HepG2 (cell line): Measurements from ENCODE around the gene AFF4. TPM values are rescaled to one million over a fixed set of nuclear protein-coding genes. Genes with fewer than 3 reads are reported as not detected.

Experiments used
- ATAC-seq: fragments of 200-7000 bp; cut with Tn5 transposase; 3 replicates; pipeline ENCODE4 v1.9.1; 2020; ENCODE audit warnings: mild to moderate bottlenecking, moderate library complexity
- BruUV-seq: library from RNA; stranded (reverse); fragments of 400-500 nt; replicated peaks from 2 replicates; lab custom pipeline; 2021; lab: Mats Ljungman, UMichigan
- CTCF ChIA-PET: fragments of 300-600 bp; formaldehyde crosslinking; extraction: SDS; loops from one replicate; lab custom pipeline; 2021; ENCODE audit warnings: low total read pairs, inconsistent platforms, low intra/inter-chr PET ratio; lab: Yijun Ruan, JAX
- POLR2A ChIA-PET: fragments of 350-600 bp; sonication (Branson Sonifier 250); formaldehyde crosslinking; loops from one replicate; lab custom pipeline; 2020; ENCODE audit warnings: antibody characterized with exemption, inconsistent platforms; lab: Yijun Ruan, JAX
- DNase-seq: peaks from one replicate; pipeline ENCODE4 v3.0.0-alpha.2; 2015; ENCODE audit warnings: low spot score
- FAIRE-seq: peaks from 3 replicates; lab custom pipeline; 2011; peaks lifted over from hg19 to GRCh38; lab: Jason Lieb, UNC
- H2AFZ ChIP-seq: one replicate; pipeline ENCODE4 v1.6.1; 2011; ENCODE audit warnings: low read length, inconsistent platforms
- H3K27ac ChIP-seq: fragments of 300-600 bp; 3 replicates; pipeline ENCODE4 v1.8.0; 2011; ENCODE audit warnings: mixed run types, mild to moderate bottlenecking, mixed read lengths, low read length, inconsistent platforms; ENCODE audit not compliant: insufficient read depth; ENCODE audit errors: extremely low read length
- H3K27me3 ChIP-seq, 2 experiments: fragments of 200-600 bp in 1 of 2; 2 replicates in 1 of 2; 3 replicates in 1 of 2; pipeline versions ENCODE4 v1.6.0 to v1.8.0; 2011; ENCODE audit warnings: low read length in 2 of 2, mild to moderate bottlenecking in 2 of 2, moderate library complexity in 2 of 2, inconsistent platforms in 1 of 2; ENCODE audit not compliant: insufficient read depth in 2 of 2, control insufficient read depth in 1 of 2
- H3K36me3 ChIP-seq, 2 experiments: fragments of 200-600 bp in 1 of 2; replicated peaks in 1 of 2; 2 replicates in 1 of 2; 3 replicates in 1 of 2; pipeline versions ENCODE4 v1.5.1 to v1.8.0; 2011; ENCODE audit warnings: low read length in 2 of 2, inconsistent platforms in 1 of 2; ENCODE audit not compliant: insufficient read depth in 2 of 2, control insufficient read depth in 1 of 2
- H3K4me1 ChIP-seq: 2 replicates; pipeline ENCODE4 v1.5.1; 2012; ENCODE audit warnings: low read length, inconsistent platforms; ENCODE audit not compliant: insufficient read depth
- H3K4me2 ChIP-seq: 2 replicates; pipeline ENCODE4 v1.6.0; 2011; ENCODE audit warnings: low read depth, low read length, inconsistent platforms
- H3K4me3 ChIP-seq, 3 experiments: fragments of 200-600 bp in 1 of 3; sonication (generic), shearing (Covaris generic) in 1 of 3; replicated peaks in 1 of 3; 2 replicates each; pipeline ENCODE4 v1.5.1; 2011 to 2016; ENCODE audit warnings: low read length in 3 of 3, inconsistent platforms in 2 of 3, low read depth in 2 of 3, mild to moderate bottlenecking in 2 of 3, control low read depth in 1 of 3, mixed read lengths in 1 of 3; ENCODE audit not compliant: insufficient read depth in 1 of 3
- H3K79me2 ChIP-seq: one replicate; pipeline ENCODE4 v1.6.1; 2011; ENCODE audit warnings: low read length, inconsistent platforms; ENCODE audit not compliant: insufficient read depth
- H3K9ac ChIP-seq: 2 replicates; pipeline ENCODE4 v1.6.0; 2011; ENCODE audit warnings: mild to moderate bottlenecking, low read depth, low read length, inconsistent platforms; ENCODE audit not compliant: insufficient read depth
- H3K9me3 ChIP-seq: 2 replicates; pipeline ENCODE4 v1.5.1; 2012; ENCODE audit warnings: mild to moderate bottlenecking, low read length
- H4K20me1 ChIP-seq: 2 replicates; pipeline ENCODE4 v1.6.0; 2011; ENCODE audit warnings: inconsistent platforms, mild to moderate bottlenecking, low read length, moderate library complexity; ENCODE audit not compliant: insufficient read depth
- CCDC6 ChIP-seq: sonication (generic); formaldehyde crosslinking; IDR thresholded peaks from 2 replicates; pipeline ENCODE4 v1.8.1; 2022; ENCODE audit warnings: mild to moderate bottlenecking, missing genetic modification reagents, moderate library complexity
- CHD4 ChIP-seq: fragments of 200-600 bp; sonication (generic); IDR thresholded peaks from 2 replicates; pipeline ENCODE4 v1.7.0; 2017; ENCODE audit warnings: mild to moderate bottlenecking, low read length, borderline replicate concordance
- FOXJ3 ChIP-seq: sonication (generic); formaldehyde crosslinking; IDR thresholded peaks from 2 replicates; pipeline ENCODE4 v1.4.0; 2020; ENCODE audit warnings: missing genetic modification reagents, mild to moderate bottlenecking, borderline replicate concordance
- HIVEP1 ChIP-seq: sonication (generic); formaldehyde crosslinking; IDR thresholded peaks from 2 replicates; pipeline ENCODE4 v1.4.0; 2020; ENCODE audit warnings: mild to moderate bottlenecking, missing genetic modification reagents
- NFATC3 ChIP-seq: sonication (generic); formaldehyde crosslinking; IDR thresholded peaks from 2 replicates; pipeline ENCODE4 v1.5.1; 2020; ENCODE audit warnings: mild to moderate bottlenecking, missing genetic modification reagents
- NFE2L1 ChIP-seq: sonication (generic); formaldehyde crosslinking; IDR thresholded peaks from 2 replicates; pipeline ENCODE4 v1.4.0; 2020; ENCODE audit warnings: missing genetic modification reagents, mild to moderate bottlenecking, borderline replicate concordance
- PRPF4 ChIP-seq: fragments of 200-400 bp; formaldehyde crosslinking; IDR thresholded peaks from 2 replicates; pipeline ENCODE4 v1.6.1; 2016; ENCODE audit warnings: low read length, low read depth; ENCODE audit not compliant: poor library complexity, severe bottlenecking
- SIX4 ChIP-seq: sonication (generic); formaldehyde crosslinking; IDR thresholded peaks from 2 replicates; pipeline ENCODE4 v1.4.0; 2020; ENCODE audit warnings: missing genetic modification reagents
- TCF7L2 ChIP-seq: IDR thresholded peaks from 2 replicates; pipeline ENCODE4 v1.6.1; 2011; ENCODE audit warnings: mild to moderate bottlenecking, low read depth, low read length, moderate library complexity
- ZNF484 ChIP-seq: sonication (generic); formaldehyde crosslinking; IDR thresholded peaks from 2 replicates; pipeline ENCODE4 v1.5.1; 2020; ENCODE audit warnings: mild to moderate bottlenecking, low read depth, missing genetic modification reagents, borderline replicate concordance
- ZNF501 ChIP-seq: sonication (generic); formaldehyde crosslinking; IDR thresholded peaks from 2 replicates; pipeline ENCODE4 v1.5.1; 2020; ENCODE audit warnings: mild to moderate bottlenecking, moderate library complexity, missing genetic modification reagents
- ZNF598 ChIP-seq: sonication (generic); formaldehyde crosslinking; IDR thresholded peaks from 2 replicates; pipeline ENCODE4 v1.5.1; 2020; ENCODE audit warnings: mild to moderate bottlenecking, missing genetic modification reagents, borderline replicate concordance
- WGBS: methylation state at CpG from one replicate; pipeline ENCODE4 v1.1.6; 2017; ENCODE audit warnings: low lambda C conversion rate; 5-methylcytosine and 5-hydroxymethylcytosine counted together
- in situ Hi-C: cut with HindIII; loops from 2 replicates; pipeline ENCODE4 v1.10.0; 2017; ENCODE audit warnings: low pct_unique_long_range_greater_than_20kb; ENCODE audit not compliant: extremely low pct_ligation_motif_present
- intact Hi-C: fragments of 100-400 bp; cut with micrococcal nuclease; formaldehyde crosslinking; loops from one replicate; pipeline ENCODE4 v1.10.0; 2022; ENCODE audit not compliant: unreplicated experiment
- polyA plus RNA-seq, 8 experiments: library from polyadenylated mRNA; depleted of rRNA in 3 of 8; stranded (reverse) in 7 of 8; unstranded in 1 of 8; fragments of >200 nt; fragmentation: Illumina TruSeq in 4 of 8; extraction: Trizol in 4 of 8; gene quantifications; 2 replicates each; pipeline versions ENCODE4 v1.2.1 to v1.2.3, GENCODE V29; 2011 to 2016; ENCODE audit warnings: low read depth in 4 of 8, missing spikeins in 1 of 8, mixed read lengths in 1 of 8; ENCODE audit not compliant: insufficient read depth in 1 of 8
- total RNA-seq, 5 experiments: library from RNA; depleted of rRNA; stranded (reverse); fragments of >200 nt; fragmentation: Illumina TruSeq; extraction: Trizol; gene quantifications; 2 replicates each; pipeline ENCODE4 v1.2.3, GENCODE V29; 2016; ENCODE audit warnings: low read depth in 1 of 5
- TF ChIP-seq, protein P1 (sequence below): sonication (generic); formaldehyde crosslinking; IDR thresholded peaks from 2 replicates; pipeline ENCODE4 v1.5.0; 2020; ENCODE audit warnings: mild to moderate bottlenecking, missing genetic modification reagents
- TF ChIP-seq, protein P2 (sequence below): IDR thresholded peaks from 2 replicates; pipeline ENCODE4 v1.6.1; 2016; ENCODE audit warnings: low read depth, borderline replicate concordance
- TF ChIP-seq, protein P3 (sequence below): IDR thresholded peaks from 2 replicates; pipeline ENCODE4 v1.6.1; 2016
- TF ChIP-seq, protein P4 (sequence below): IDR thresholded peaks from 2 replicates; pipeline ENCODE4 v1.6.1; 2016; ENCODE audit warnings: mild to moderate bottlenecking
- TF ChIP-seq, protein P5 (sequence below): sonication (generic); formaldehyde crosslinking; IDR thresholded peaks from 2 replicates; pipeline ENCODE4 v1.8.0; 2022; ENCODE audit warnings: missing genetic modification reagents, low read depth, mild to moderate bottlenecking, borderline replicate concordance
- TF ChIP-seq, protein P6 (sequence below): sonication (generic); formaldehyde crosslinking; IDR thresholded peaks from 2 replicates; pipeline ENCODE4 v1.8.1; 2023; ENCODE audit warnings: mild to moderate bottlenecking, inconsistent platforms, moderate library complexity, missing genetic modification reagents, borderline replicate concordance

AFF4 gene
- total and polyA plus RNA-seq, 2 of the 13 experiments (the other 11 are each of a cell fraction or from before 2014, with no cell fraction given), result 22.1 to 25.5 TPM

DNA sequence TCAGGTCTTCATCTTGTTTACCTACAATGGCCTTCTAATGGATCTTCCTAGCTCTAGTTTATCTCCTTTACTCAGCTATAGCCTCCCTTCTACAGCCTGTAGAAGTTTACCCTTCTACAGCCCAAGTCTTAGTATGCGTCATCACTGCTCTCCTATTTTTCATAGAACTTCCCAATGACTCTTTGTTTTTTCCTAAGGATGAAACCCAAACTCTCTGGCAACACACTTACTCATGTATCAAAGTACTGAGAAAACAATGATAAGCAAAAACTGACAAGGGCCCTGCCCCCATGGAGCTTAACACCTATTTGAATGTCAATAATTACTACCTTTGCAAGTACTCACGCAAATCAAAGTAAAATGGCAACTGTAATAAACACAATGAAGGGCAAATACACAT, 56.3 kb downstream of the AFF4 start:
- peaks cover 10% of the 10 kb centered on the region for H4K20me1 ChIP-seq
- CTCF ChIA-PET, result no interaction called here
- no peaks in the 10 kb centered on the region for H3K9me3 ChIP-seq
- POLR2A ChIA-PET, result no interaction called here
- H3K27me3 ChIP-seq, result no peaks in the 10 kb centered on the region
- H3K27ac ChIP-seq, result no peak overlapping the region
- no peak overlapping the region for H2AFZ ChIP-seq
- in situ Hi-C loops, result no loop called here
- H3K4me1 ChIP-seq, result peaks cover 26% of the 10 kb centered on the region
- DNase-seq (no peak), ATAC-seq (no peak), FAIRE-seq (no peak)
- intact Hi-C loops, result no loop called here
- BruUV-seq, result no TSS peak
- peaks cover 24% of the 10 kb centered on the region for H3K79me2 ChIP-seq
- no peak overlapping the region for H3K4me3 ChIP-seq
- H3K36me3 ChIP-seq, result peaks cover 8 to 41% of the 10 kb centered on the region in 2 experiments
- 100% methylated on average over 2 of the region's 2 CpGs for WGBS
- H3K4me2 ChIP-seq, result no peak overlapping the region
- no peak overlapping the region for H3K9ac ChIP-seq
- TF ChIP-seq ZNF598 (CRISPR knock-in tag), result no peak
- TF ChIP-seq, protein P1, sequence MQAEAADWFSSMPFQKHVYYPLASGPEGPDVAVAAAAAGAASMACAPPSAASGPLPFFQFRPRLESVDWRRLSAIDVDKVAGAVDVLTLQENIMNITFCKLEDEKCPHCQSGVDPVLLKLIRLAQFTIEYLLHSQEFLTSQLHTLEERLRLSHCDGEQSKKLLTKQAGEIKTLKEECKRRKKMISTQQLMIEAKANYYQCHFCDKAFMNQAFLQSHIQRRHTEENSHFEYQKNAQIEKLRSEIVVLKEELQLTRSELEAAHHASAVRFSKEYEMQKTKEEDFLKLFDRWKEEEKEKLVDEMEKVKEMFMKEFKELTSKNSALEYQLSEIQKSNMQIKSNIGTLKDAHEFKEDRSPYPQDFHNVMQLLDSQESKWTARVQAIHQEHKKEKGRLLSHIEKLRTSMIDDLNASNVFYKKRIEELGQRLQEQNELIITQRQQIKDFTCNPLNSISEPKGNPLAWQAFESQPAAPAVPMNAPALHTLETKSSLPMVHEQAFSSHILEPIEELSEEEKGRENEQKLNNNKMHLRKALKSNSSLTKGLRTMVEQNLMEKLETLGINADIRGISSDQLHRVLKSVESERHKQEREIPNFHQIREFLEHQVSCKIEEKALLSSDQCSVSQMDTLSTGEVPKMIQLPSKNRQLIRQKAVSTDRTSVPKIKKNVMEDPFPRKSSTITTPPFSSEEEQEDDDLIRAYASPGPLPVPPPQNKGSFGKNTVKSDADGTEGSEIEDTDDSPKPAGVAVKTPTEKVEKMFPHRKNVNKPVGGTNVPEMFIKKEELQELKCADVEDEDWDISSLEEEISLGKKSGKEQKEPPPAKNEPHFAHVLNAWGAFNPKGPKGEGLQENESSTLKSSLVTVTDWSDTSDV, result no peak
- no peak for TF ChIP-seq NFATC3 (CRISPR knock-in tag)
- TF ChIP-seq, protein P2, sequence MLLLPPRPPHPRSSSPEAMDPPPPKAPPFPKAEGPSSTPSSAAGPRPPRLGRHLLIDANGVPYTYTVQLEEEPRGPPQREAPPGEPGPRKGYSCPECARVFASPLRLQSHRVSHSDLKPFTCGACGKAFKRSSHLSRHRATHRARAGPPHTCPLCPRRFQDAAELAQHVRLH, result no peak
- TF ChIP-seq ZNF501 (CRISPR knock-in tag), result no peak
- TF ChIP-seq, protein P3, sequence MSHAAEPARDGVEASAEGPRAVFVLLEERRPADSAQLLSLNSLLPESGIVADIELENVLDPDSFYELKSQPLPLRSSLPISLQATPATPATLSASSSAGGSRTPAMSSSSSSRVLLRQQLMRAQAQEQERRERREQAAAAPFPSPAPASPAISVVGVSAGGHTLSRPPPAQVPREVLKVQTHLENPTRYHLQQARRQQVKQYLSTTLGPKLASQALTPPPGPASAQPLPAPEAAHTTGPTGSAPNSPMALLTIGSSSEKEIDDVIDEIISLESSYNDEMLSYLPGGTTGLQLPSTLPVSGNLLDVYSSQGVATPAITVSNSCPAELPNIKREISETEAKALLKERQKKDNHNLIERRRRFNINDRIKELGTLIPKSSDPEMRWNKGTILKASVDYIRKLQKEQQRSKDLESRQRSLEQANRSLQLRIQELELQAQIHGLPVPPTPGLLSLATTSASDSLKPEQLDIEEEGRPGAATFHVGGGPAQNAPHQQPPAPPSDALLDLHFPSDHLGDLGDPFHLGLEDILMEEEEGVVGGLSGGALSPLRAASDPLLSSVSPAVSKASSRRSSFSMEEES (CRISPR knock-in tag), result no peak
- TF ChIP-seq, protein P4, sequence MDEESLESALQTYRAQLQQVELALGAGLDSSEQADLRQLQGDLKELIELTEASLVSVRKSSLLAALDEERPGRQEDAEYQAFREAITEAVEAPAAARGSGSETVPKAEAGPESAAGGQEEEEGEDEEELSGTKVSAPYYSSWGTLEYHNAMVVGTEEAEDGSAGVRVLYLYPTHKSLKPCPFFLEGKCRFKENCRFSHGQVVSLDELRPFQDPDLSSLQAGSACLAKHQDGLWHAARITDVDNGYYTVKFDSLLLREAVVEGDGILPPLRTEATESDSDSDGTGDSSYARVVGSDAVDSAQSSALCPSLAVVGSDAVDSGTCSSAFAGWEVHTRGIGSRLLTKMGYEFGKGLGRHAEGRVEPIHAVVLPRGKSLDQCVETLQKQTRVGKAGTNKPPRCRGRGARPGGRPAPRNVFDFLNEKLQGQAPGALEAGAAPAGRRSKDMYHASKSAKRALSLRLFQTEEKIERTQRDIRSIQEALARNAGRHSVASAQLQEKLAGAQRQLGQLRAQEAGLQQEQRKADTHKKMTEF (CRISPR knock-in tag), result no peak
- no peak for TF ChIP-seq NFE2L1 (CRISPR knock-in tag)
- TF ChIP-seq TCF7L2, result no peak
- no peak for TF ChIP-seq SIX4 (CRISPR knock-in tag)
- no peak for TF ChIP-seq CHD4
- no peak for TF ChIP-seq ZNF484 (CRISPR knock-in tag)
- no peak for TF ChIP-seq CCDC6 (CRISPR knock-in tag)
- TF ChIP-seq, protein P5, sequence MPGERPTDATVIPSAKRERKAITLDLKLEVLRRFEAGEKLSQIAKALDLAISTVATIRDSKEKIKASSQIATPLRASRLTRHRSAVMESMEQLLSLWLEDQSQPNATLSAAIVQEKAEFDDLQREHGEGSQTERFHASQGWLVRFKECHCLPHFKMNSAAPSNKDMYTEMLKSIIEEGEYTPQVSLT, result no peak
- TF ChIP-seq, protein P6, sequence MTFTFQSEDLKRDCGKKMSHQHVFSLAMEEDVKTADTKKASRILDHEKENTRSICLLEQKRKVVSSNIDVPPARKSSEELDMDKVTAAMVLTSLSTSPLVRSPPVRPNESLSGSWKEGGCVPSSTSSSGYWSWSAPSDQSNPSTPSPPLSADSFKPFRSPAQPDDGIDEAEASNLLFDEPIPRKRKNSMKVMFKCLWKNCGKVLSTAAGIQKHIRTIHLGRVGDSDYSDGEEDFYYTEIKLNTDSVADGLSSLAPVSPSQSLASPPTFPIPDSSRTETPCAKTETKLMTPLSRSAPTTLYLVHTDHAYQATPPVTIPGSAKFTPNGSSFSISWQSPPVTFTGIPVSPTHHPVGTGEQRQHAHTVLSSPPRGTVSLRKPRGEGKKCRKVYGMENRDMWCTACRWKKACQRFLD (CRISPR knock-in tag), result no peak
- TF ChIP-seq FOXJ3 (CRISPR knock-in tag), result no peak
- TF ChIP-seq PRPF4, result no peak
- no peak for TF ChIP-seq HIVEP1 (CRISPR knock-in tag)
